Stimulated activated CD8-positive, alpha-beta memory T cell treated with anti-CD3 and anti-CD28 coated beads, Interleukin-15, amount 100 ng/mL, for 4 hours (primary cell): ENCODE data around the gene PLPPR3.

Experiments used
- DNase-seq, 2 donors: peaks; one replicate each; pipeline ENCODE4 v3.0.0-alpha.2; 2020; ENCODE audit warnings: low read depth in 2 of 2

PLPPR3 gene

GRCh38 chr19:796692-797527 lies 24.8 kb downstream of the PLPPR3 start, which contains the start of gene PTBP1:
PTBP1 (plus strand) TSS chr19:797452; CDS start chr19:797498, 46 bp downstream.
- DNase-seq, result peak; percentile 99 to 100

GRCh38 chr19:795691-796581 lies 25.8 kb downstream of the PLPPR3 start:
- no peak for DNase-seq

GRCh38 chr19:795073-795611 lies 26.6 kb downstream of the PLPPR3 start:
- DNase-seq, result no peak

- no peak for DNase-seq
These were observed 27.9 kb downstream of the PLPPR3 start for GRCh38 chr19:793806-794205.

GRCh38 chr19:792306-792885 lies 29.4 kb downstream of the PLPPR3 start:
- DNase-seq, result no peak

GRCh38 chr19:791567-792305 lies 30.0 kb downstream of the PLPPR3 start:
- no peak for DNase-seq

GRCh38 chr19:791007-791566 lies 30.7 kb downstream of the PLPPR3 start:
- no peak for DNase-seq

GRCh38 chr19:789701-790060 lies 32.1 kb downstream of the PLPPR3 start:
- no peak for DNase-seq

GRCh38 chr19:788983-789700 lies 32.6 kb downstream of the PLPPR3 start:
- DNase-seq, result no peak

- DNase-seq, result no peak
These were observed 33.1 kb downstream of the PLPPR3 start for GRCh38 chr19:788686-788982.

GRCh38 chr19:787536-787935 lies 34.2 kb downstream of the PLPPR3 start:
- DNase-seq, result no peak

GRCh38 chr19:784541-784940 lies 37.2 kb downstream of the PLPPR3 start:
- DNase-seq, result no peak

- no peak for DNase-seq
These were observed 38.7 kb downstream of the PLPPR3 start for GRCh38 chr19:782878-783668.

GRCh38 chr19:782185-782877 lies 39.4 kb downstream of the PLPPR3 start:
- no peak for DNase-seq

- no peak for DNase-seq
These were observed 40.0 kb downstream of the PLPPR3 start for GRCh38 chr19:781800-782184.

- no peak for DNase-seq
These were observed 40.8 kb downstream of the PLPPR3 start for GRCh38 chr19:780935-781334.

GRCh38 chr19:778910-779653 lies 42.7 kb downstream of the PLPPR3 start:
- no peak for DNase-seq

GRCh38 chr19:776549-776948 lies 45.2 kb downstream of the PLPPR3 start:
- no peak for DNase-seq
